Colon (tissue), 2 donors: ENCODE data around the gene RIPK4.

Source experiments
- FAIRE-seq: peaks from 2 replicates; lab custom pipeline; 2012; peaks lifted over from hg19 to GRCh38; lab: Jason Lieb, UNC
- donor health status: control.
- donor health status: control.

Gene RIPK4

DNA sequence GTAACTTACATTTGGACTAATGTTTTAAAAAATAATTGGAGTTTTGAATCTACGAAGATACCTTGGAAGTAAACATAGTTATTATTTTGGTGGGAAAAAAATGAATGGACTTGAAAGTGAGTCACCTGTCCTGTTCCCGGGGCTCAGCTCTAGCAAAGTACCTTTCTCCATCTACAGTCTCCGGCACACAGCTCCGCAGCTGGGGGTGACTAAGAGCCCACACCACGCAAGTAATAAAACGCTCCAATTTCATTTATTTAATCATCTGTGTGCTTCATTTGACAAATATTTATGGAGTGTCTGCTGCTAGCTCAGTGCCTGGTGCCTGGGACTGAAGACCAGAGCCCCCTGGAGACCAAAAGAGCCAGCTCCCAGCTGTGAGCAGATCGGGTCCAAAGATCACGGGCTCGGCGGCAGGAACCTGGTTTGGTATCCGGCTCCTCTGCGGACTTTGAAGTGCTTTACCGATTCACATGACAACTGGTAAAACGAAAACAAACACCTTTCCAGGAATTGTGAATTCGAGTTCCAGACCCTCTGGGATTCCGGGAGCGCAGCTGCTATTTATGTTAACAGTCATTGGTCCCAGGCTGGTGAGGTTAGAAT lies 1.7 kb upstream of the RIPK4 start:
- FAIRE-seq = no peak

DNA sequence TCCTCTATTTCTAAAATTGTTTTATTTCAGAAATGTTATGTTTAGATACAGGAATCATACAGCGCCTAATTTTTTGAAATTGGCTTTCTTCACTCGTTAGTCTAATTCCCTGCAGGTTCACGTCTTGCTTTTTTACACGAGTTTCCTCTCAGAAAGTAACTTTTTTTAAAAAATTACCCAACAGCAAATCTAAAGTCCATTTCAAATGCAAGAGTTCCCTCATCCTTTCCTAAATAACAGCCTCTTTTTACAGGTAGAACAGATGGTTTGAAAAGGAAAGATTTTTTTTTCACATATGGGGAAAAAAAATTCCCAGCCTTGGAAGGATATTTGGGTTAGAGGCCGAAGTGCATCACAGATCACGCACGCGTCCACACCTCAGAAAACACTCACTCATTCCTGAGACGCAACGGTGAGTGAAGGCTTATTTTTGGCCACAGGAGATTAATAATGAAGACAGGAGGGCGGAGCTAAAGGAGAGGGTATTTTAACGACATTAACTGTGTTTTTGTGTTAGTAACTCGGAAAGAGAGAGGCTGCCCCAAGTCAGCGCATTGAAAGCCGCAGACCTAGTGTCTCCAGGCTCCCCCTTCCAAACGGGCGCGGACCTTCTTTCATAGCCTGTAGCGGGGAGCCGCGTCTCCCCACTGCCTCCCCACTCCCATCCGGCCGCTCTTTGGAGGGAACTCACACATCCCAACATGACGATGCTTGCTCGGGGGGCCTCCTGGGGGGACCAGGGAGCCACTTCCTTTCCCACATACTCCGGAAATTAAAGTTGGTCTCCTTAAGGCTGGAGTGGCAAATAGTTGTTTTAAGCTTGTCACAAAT lies 969 bp upstream of the RIPK4 start:
- FAIRE-seq = no peak

DNA sequence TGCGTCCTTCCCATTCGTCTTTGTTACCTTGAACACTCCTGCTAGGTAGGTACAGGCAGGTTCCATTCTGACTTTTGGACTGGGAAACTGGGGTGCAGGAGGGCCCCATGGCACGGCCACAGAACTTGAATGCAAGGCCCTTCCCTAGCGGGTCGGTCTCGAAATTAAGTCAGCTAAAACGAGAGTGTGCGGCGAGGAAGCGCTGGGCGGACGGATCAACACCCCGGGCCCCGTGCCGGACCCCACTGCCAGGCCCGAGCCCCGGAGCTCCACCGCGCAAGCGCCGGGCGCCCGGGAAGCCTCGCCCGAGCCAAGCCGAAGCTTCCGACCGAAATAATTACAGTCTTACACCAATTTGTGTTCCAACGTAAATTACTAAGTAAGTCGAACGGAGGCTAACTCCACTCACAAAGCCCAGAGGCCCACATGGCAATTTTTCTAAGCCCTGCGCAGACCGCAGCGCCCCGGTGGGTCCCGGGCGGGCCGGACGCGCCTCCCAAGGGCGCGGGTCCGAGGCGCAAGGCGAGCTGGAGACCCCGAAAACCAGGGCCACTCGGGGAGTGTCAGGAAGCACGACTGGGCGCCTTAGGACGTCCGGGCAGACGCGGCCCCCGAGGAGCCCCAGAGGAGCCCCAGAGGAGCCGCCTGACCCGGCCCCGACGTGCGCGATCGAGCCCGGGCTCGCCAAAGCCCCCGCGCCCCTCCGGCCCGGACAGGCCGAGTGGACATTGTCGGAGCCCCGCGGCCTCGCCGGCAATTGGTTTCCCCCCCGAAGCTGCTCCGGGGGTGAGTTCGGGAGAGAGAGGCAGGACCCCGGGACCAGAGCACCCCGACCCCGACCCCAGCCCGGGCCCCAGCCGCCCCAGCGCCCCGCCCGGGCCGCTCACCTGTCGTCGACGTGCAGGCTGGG lies 624 bp downstream of the RIPK4 start:
- no peak for FAIRE-seq

DNA sequence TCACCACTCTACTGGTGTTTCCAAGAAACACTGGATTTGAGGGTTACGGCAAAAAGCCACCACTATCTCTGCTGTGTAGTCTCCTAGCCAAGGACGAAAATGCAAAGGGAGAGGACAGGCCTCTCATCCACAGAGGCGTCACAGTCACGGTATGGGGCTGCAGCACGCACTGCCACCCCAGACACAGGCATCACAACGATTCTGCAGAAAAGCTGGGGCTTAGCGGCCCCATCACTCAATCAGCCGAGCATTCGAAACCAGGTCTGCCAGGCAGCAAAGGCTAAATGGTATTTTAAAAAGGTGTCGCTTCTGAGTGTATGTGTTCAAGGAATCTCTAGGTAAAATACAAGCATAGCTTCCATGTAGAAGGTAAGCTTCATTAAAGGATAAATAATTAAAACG lies 1.4 kb downstream of the RIPK4 start:
- no peak for FAIRE-seq

DNA sequence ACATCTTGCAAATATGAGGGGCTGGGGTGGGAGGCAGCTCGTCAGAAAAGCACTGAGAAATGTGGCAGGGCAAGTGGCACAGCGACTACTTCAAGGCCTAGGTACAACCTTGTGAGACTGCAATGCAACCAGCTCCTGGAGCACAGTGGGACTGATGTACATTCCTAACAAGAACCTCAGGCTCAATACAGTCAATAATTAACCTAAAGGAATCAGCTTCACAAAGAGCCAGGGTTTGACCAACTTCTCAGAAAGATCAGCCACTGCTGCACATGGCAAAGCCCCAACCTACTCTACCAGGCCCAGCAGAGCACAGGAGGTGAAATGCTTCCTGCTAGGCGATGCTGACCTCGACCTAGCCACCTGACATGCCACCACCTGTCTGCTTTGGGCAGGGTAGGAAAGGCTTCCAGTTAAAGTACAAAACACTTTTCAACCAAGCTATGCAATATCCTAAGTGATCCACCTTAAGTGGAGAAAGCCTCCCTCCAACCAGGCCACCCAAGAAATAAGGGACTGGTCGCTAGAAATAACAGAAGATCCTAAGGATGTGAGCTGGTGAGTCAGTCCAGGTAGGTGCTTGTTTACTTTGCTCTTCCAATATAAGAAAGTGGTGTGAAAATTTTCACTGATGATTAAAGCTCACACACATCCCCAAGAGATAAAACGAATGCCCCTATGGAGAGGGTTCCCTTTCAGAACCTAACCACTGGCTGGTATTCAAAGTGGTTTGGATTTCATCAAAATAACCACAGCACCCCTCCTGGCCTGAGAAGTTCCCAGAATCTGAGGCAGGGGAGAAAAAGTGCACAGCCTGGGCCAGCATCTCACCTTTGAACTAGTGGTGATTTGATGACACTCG lies 2.1 kb downstream of the RIPK4 start:
- FAIRE-seq = no peak

DNA sequence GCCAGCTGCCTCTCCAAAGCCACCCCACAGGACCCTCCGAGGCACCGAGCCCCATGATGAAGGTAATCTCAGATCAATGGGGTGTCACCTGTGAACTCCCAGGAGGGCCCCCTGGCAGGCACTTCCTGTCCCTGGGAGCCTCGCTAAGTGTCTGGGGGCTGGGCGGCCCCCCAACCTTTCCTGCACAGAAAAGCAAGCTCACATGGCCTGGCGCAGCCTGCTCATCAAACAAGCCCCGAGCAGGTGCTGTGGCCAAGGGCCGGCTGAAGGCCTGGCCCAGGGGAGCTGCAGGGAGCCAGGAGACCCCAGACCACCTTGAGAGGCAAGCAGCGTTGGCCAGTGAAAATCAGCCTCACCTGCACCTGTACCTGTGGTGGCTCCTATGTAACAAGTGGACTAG lies 2.9 kb downstream of the RIPK4 start:
- no peak for FAIRE-seq

DNA sequence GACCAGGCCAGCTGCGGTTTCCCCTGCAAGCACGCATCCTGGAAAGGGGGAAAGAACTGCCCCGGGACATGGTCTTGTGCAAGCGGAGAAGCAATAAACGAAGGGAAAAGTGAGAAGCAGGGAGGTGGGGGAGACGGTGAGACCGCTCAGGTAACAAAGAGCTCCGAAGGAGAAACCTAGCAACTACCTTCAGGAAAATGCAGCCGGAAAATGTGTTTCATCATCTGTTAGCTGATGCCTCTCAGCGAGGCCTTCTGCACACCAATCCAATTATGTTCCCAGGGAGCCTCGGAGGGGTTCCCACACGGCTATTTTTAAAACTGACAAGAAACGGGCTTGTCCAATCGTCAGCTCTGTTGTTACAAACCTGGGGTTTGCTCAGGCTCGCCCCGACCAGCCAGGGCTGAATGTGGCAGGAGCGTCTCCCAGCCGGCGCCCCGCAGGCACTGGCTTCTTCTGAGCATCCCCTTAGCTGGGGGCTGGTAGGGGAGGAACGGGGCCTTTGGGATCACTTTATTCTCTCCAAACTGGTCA lies 3.4 kb downstream of the RIPK4 start:
- no peak for FAIRE-seq

DNA sequence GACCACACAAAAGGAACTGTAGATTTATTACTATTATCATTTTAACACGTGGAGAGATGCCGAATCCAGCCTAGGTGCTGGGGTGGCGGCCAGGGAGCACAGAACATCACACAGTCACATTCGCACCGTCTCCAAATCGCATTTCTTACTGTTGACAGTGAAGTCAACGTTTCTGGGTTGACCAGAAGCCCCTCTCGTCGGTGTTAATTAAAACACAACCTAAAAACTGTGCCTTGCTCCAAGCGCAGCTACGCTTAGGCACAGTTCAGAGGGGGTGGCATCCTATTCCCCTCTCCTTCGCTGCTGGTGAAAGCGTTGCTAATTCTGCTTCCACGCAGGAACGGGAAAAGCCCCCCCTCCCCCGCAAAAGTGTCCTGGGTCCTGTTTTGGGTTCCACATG lies 4.1 kb downstream of the RIPK4 start:
- FAIRE-seq = no peak

DNA sequence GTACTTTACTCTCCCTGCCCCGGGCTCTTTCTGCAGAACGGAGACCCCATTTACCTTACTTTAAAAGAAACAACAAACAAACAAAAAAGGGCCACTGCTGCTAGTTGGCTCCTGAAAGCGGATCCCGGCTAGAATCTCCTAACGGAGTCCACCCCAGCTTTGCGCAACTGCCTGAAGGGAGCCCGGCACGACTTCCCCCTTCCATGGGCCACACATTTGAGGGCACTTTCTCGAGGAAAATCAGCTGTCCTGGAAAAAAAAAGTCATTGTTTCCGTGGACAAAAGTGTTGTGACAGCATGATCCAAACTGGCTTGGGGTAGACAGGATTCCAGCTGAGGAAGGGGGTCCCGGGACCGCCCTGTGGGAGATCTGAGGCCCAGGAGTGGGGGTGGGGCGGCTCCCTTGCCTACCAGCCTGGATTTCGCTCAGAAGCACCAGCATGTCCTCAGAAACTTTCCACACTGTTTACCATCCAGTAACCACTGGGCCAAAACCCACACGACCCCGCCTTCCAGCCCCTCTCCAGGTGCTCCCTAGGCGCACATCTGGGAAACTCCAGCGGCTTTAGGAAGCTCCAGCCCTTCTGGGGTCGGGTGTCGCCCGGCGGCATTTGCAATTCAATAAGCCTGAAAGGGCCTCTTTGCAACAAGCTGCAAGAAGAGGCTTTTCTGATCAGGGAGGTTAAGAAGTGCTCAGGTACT lies 4.8 kb downstream of the RIPK4 start:
- no peak for FAIRE-seq

DNA sequence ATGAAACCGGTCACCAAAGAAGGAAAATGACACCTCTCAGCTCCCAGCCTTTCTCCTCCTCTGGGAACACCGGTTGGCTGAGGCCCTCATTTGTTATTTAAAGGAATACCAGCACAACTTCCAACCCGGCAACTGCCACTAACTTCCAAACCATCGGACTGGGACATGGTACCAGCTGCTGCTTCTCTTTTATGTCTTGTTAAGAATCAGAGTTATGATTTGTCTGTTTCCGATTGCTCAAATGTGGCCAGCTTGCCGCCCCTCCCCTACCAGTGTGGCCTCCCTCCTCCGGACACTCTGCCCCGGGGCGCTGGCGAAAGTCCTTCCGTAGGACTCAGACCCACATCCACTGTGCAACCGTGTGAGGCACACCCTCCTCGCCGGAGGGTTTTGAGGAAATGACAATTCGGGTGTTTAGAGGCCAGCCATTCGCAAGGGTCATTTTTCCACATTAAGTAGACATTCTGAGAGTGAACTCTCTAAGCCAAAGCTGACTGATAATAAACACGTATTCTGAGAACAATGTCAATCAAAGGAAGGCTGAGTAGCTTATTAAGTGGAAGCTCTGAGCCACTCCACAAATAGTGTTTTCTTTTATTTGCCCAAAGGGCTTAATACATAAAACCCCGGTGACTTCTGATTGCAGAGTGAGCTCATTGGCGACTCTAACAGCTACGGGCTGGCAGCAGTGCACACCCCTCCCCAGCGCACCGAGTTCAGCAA lies 5.5 kb downstream of the RIPK4 start:
- no peak for FAIRE-seq

DNA sequence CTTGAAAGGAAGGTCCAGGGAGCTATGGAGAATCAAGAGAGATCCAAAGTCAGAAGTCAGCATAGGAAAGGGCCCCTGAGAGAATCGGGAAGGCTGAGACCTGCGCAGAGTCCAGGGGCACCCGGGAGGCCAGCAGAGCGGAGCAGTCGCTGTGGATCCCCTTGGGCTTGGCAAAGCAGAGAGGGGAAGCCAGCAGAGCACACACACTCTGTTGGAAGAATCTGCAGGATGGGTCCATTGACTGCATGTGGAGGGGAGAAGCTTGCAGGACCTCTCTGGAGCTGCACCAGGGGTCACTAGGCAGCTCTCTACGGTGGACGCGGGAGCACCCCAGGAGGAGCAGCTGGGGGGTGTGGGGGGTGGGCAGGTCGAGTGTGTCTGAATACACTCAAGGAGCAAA lies 6.4 kb downstream of the RIPK4 start:
- FAIRE-seq = no peak

DNA sequence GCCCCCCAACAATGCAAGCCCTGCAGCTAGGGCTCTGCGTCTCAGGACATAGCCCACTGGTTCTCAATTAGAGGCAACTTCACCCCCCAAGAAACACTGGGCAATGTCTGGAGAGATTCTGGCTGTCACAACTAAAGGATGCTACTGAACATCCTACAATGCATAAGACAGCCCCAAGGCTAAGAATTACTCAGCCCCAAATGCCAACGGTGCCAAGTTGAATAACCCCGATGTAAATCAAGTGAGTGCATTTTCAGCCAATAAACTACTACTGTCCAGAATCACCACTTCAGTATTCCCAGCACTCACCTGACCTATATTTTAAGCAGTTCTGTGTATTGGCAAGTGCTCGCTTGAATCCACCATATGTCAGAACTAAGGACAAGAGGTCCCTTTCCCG lies 6.9 kb downstream of the RIPK4 start:
- no peak for FAIRE-seq

DNA sequence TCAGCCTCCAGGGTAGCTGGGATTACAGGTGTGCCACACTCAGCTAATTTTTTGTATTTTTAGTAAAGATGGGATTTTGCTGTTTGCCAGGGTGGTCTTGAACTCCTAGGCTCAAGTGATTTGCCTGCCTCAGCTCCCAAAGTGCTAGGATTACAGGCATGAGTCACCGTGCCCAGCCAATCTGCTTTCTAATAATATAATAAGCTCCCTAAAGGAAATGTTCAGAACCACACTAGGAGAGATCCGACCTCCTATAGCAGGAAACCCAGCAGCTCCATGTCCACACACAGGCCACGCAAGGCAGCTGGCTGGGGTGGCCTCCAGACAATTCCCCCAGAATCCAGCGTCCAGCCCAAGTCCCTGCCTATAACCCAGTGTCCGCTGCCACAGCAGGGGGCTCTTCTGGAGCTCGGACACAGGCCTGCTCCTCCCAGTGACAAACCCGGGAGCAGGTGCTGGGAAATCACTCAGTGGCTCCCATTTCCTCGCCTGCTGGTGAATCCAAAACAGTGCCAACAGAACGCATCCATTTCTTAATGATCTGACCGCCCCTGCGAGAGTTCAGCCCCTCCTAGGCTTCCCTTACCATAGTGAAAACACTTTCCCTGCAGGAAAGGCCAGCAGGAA lies 7.5 kb downstream of the RIPK4 start:
- FAIRE-seq = no peak

DNA sequence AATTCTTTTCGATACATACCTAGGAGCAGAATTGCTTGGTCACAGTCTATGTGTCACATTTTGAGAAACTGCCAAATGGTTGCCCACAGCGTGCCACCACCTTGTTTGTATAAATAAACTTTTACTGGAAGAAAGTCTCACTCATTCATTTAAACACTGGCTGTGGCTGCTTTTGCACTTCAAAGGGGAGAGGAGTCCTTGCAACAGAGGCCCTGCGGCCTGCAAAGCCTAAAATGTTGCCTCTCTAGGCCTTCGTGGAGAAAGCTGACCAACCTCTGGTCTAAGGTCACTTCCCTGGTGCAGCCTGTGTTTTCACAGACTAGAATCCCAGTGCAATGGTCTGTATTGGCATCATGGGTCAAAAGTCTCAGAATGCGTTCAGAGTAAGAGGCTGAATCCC lies 8.3 kb downstream of the RIPK4 start:
- no peak for FAIRE-seq

DNA sequence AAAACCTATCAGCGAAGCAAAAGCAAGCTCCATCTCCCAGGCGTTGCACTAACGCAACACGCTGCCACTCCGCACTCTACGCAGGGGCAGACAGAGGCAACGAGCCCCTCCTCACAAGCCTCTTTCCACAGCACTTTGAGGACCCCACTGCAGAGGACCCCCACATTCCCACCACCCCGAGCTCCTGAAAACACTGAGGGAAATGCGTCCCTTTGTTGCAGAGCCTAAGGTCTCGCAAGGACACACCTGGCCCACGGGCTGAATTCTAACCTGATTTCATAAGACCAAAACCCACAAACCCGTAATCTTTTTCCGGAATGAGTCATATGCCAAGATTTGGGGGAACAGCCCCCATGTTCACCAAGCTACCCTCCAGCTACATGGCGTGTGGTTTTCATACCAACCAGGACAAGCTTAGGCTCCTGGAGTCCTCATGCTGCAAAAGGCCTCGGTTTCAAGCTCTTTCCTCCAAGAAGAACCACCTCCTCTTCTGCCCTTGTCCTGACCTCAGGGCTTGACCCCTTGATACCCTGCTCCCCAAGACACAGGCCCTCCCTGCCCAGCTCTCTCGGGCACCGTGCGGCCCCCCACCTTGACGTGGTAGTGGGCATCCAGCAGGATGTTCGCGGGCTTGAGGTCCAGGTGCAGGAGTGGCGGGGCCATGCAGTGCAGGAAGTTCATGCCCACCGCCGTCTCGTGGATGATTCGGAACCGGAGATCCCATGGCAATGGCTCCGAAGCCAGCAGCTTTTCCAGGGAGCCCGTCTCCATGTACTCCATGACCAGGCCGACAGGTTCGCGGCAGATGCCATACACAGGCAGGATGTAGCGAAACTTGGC lies 10.7 kb downstream of the RIPK4 start:
- FAIRE-seq = no peak

DNA sequence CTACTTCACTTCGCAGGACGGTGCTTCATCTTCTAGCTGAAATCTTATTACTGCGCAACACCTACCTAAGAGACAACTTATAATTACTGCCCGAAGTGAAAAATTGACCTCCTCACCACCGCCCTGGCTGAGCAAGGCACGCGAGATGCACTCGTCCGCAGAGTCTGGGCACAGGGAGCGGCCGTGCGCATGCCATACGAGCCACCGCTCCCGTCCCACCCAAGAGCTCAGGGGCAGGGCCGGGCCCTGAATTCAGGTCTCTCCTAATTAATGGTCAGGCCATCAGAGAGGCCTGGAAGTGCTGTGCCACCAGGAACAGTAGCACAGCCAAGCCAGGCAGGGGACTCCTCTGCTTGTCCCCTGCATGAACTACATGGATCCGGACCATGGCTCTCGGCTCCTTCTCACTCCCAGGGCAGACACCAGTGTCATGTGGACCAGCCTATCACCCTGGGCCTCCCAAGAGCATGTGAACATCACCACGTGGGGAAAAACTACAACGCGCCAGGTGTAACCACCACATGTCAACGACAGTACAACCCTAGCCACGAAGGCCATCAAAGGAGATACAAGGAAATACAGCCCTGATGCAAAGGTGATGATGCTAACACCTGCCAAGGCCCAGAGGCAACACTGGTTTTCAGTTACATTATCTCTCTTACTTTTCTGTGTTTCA lies 11.5 kb downstream of the RIPK4 start:
- no peak for FAIRE-seq

DNA sequence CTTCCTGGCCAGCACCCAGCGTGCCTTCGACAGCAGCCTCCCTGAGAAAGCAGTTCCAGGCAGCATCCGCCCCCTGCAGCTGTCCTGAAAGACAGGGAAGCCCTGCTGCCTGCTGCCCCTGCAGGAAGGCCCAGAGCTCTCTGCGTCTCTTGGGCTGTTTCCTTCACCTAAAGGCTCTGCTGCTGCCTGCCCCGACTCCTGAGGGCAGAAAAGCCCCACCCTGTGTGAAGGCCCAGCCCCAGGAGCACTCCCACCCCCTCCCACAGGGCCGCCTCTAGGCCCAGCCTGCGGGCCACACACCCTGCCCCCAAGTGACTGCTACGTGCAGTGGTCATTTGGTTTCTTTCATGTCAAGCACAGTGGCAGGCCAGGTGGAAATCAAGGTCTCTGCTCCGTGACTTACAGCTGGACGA lies 12.4 kb downstream of the RIPK4 start:
- FAIRE-seq = no peak
